ENCODE results near the gene CTSZ.
A peak's percentile ranks its signal among the peaks of the same experiment; 100 is the strongest.

The CTSZ gene

DNA sequence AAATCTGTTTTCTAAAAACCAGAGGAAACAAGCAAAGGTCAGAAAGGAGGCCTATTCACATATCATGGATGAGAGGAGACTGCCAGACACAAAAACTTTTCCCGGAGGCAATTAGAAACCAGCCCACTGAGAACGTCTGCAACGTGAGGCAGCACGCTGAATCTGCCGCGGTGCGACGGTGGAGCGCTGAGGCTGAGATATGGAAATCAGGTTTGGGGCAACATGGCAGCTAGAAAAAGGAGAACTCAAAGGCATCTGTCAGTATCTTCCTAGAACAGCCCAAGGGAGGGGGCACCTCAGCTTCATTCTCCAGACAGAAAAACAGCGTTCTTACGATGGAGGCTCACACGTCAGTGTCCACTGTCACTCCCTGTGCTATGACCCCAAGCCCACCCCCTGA lies 30.3 kb upstream of the CTSZ start:
- Histone ChIP-seq H3K4ac (ENCODE audit: low read depth, low read length) (no peak overlapping the region), H3K9ac (ENCODE audit: low read length) (no peak overlapping the region), H2BK120ac (ENCODE audit: low read depth, low read length) (no peak overlapping the region), H3K56ac (ENCODE audit: low read length) (no peak overlapping the region), H3K4me2 (ENCODE audit: low read length) (no peak overlapping the region), H3K27ac (ENCODE audit: low read depth, low read length) (no peak overlapping the region), H3K4me3 (ENCODE audit: low read length) (no peak overlapping the region), H3K27me3 (ENCODE audit: insufficient read depth, low read length, poor library complexity) (no peaks in the 10 kb centered on the region), H3K79me1 (ENCODE audit: low read length) (peaks cover 6% of the 10 kb centered on the region), H2AK5ac (ENCODE audit: low read length) (no peak overlapping the region), H3K23ac (ENCODE audit: low read length) (no peak overlapping the region), H3K79me2 (ENCODE audit: control insufficient read depth, insufficient read depth, low read length) (peaks cover 23% of the 10 kb centered on the region), H4K5ac (ENCODE audit: low read length) (no peak overlapping the region), H2BK15ac (replicated peaks; ENCODE audit: low read depth) (no peak overlapping the region), H2BK5ac (ENCODE audit: low read length) (no peak overlapping the region), H3K18ac (ENCODE audit: low read length) (no peak overlapping the region), H4K8ac (ENCODE audit: low read depth, low read length) (no peak overlapping the region), H3K4me1 (ENCODE audit: control insufficient read depth, low read depth, low read length) (no peaks in the 10 kb centered on the region), H3K36me3 (ENCODE audit: control insufficient read depth, insufficient read depth, low read length) (peaks cover 4% of the 10 kb centered on the region)
- no peak for DNase-seq
- WGBS (ENCODE audit: extremely low coverage, insufficient coverage, low lambda C conversion rate), result no CpG with 5 or more reads among the region's 12 CpGs

GRCh38 chr20:59035381-59035780 lies 28.3 kb upstream of the CTSZ start:
- Histone ChIP-seq H3K9ac (ENCODE audit: low read length) (no peak overlapping the region), H3K56ac (ENCODE audit: low read length) (no peak overlapping the region), H3K18ac (ENCODE audit: low read length) (no peak overlapping the region), H3K23ac (ENCODE audit: low read length) (no peak overlapping the region), H3K4me1 (ENCODE audit: control insufficient read depth, low read depth, low read length) (peaks cover 3% of the 10 kb centered on the region), H4K8ac (ENCODE audit: low read depth, low read length) (no peak overlapping the region), H4K5ac (ENCODE audit: low read length) (no peak overlapping the region), H2BK5ac (ENCODE audit: low read length) (no peak overlapping the region), H3K4me2 (ENCODE audit: low read length) (no peak overlapping the region), H3K79me1 (ENCODE audit: low read length) (peaks cover 11% of the 10 kb centered on the region), H2BK120ac (ENCODE audit: low read depth, low read length) (no peak overlapping the region), H3K4me3 (ENCODE audit: low read length) (no peak overlapping the region), H2AK5ac (ENCODE audit: low read length) (no peak overlapping the region), H3K4ac (ENCODE audit: low read depth, low read length) (no peak overlapping the region), H3K27ac (ENCODE audit: low read depth, low read length) (no peak overlapping the region), H2BK15ac (replicated peaks; ENCODE audit: low read depth) (no peak overlapping the region), H3K79me2 (ENCODE audit: control insufficient read depth, insufficient read depth, low read length) (peaks cover 21% of the 10 kb centered on the region), H3K27me3 (ENCODE audit: insufficient read depth, low read length, poor library complexity) (no peaks in the 10 kb centered on the region), H3K36me3 (ENCODE audit: control insufficient read depth, insufficient read depth, low read length) (peaks cover 4% of the 10 kb centered on the region)
- DNase-seq, result no peak
- WGBS (ENCODE audit: extremely low coverage, insufficient coverage, low lambda C conversion rate), result no CpG with 5 or more reads among the region's 3 CpGs

DNA sequence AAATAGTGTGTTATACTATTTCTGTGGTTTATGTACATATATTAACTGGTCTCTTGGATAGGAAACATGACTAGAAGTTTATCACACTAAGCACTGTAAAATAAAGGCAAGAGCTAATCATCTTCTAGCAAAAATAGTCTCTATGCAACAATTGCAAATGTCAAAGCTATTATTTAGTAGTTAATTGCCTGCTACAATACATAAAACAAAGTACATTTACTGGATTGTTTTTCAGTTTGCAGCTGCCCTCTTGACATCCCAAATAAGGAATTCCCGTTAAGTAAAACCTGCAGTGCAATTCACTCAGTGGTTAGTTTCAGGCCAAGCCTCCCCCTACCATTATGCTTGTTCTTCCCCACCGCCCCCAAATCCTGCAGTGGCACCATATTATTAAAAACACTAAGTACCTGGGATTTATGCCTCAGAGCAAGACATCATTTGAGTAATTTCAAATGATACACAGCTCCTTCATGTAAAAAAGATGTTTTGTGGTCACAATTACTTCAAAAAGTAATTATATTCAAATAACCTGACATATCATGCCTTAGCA lies 26.6 kb upstream of the CTSZ start:
- H3K27ac ChIP-seq (ENCODE audit: low read depth, low read length), result no peak overlapping the region
- no peak overlapping the region for H3K4me2 ChIP-seq (ENCODE audit: low read length)
- H4K8ac ChIP-seq (ENCODE audit: low read depth, low read length), result no peak overlapping the region
- no peak overlapping the region for H3K4me3 ChIP-seq (ENCODE audit: low read length)
- peaks cover 10% of the 10 kb centered on the region for H3K79me1 ChIP-seq (ENCODE audit: low read length)
- DNase-seq, result no peak
- no peak overlapping the region for H3K9ac ChIP-seq (ENCODE audit: low read length)
- H2AK5ac ChIP-seq (ENCODE audit: low read length), result no peak overlapping the region
- no peak overlapping the region for H2BK120ac ChIP-seq (ENCODE audit: low read depth, low read length)
- H3K18ac ChIP-seq (ENCODE audit: low read length), result no peak overlapping the region
- H3K79me2 ChIP-seq (ENCODE audit: control insufficient read depth, insufficient read depth, low read length), result peaks cover 13% of the 10 kb centered on the region
- no peak overlapping the region for H3K56ac ChIP-seq (ENCODE audit: low read length)
- H3K36me3 ChIP-seq (ENCODE audit: control insufficient read depth, insufficient read depth, low read length), result peaks cover 6% of the 10 kb centered on the region
- H3K23ac ChIP-seq (ENCODE audit: low read length), result no peak overlapping the region
- H3K27me3 ChIP-seq (ENCODE audit: insufficient read depth, low read length, poor library complexity), result no peaks in the 10 kb centered on the region
- no peak overlapping the region for H3K4ac ChIP-seq (ENCODE audit: low read depth, low read length)
- no peak overlapping the region for H2BK15ac ChIP-seq (replicated peaks; ENCODE audit: low read depth)
- no CpG with 5 or more reads among the region's 2 CpGs for WGBS (ENCODE audit: extremely low coverage, insufficient coverage, low lambda C conversion rate)
- H3K4me1 ChIP-seq (ENCODE audit: control insufficient read depth, low read depth, low read length), result peaks cover 3% of the 10 kb centered on the region
- no peak overlapping the region for H2BK5ac ChIP-seq (ENCODE audit: low read length)
- H4K5ac ChIP-seq (ENCODE audit: low read length), result no peak overlapping the region

GRCh38 chr20:59033093-59033492 lies 26.0 kb upstream of the CTSZ start:
- no CpG with 5 or more reads among the region's 1 CpG for WGBS (ENCODE audit: extremely low coverage, insufficient coverage, low lambda C conversion rate)
- H3K36me3 ChIP-seq (ENCODE audit: control insufficient read depth, insufficient read depth, low read length), result peaks cover 6% of the 10 kb centered on the region
- peaks cover 13% of the 10 kb centered on the region for H3K79me2 ChIP-seq (ENCODE audit: control insufficient read depth, insufficient read depth, low read length)
- no peaks in the 10 kb centered on the region for H3K27me3 ChIP-seq (ENCODE audit: insufficient read depth, low read length, poor library complexity)
- no peak overlapping the region for H4K5ac ChIP-seq (ENCODE audit: low read length)
- H3K27ac ChIP-seq (ENCODE audit: low read depth, low read length), result no peak overlapping the region
- H2BK15ac ChIP-seq (replicated peaks; ENCODE audit: low read depth), result no peak overlapping the region
- no peak overlapping the region for H3K4me3 ChIP-seq (ENCODE audit: low read length)
- DNase-seq, result no peak
- H3K23ac ChIP-seq (ENCODE audit: low read length), result no peak overlapping the region
- H4K8ac ChIP-seq (ENCODE audit: low read depth, low read length), result no peak overlapping the region
- no peak overlapping the region for H3K9ac ChIP-seq (ENCODE audit: low read length)
- no peak overlapping the region for H2AK5ac ChIP-seq (ENCODE audit: low read length)
- no peak overlapping the region for H3K4ac ChIP-seq (ENCODE audit: low read depth, low read length)
- no peak overlapping the region for H2BK5ac ChIP-seq (ENCODE audit: low read length)
- peaks cover 10% of the 10 kb centered on the region for H3K79me1 ChIP-seq (ENCODE audit: low read length)
- H3K56ac ChIP-seq (ENCODE audit: low read length), result no peak overlapping the region
- H2BK120ac ChIP-seq (ENCODE audit: low read depth, low read length), result no peak overlapping the region
- peaks cover 3% of the 10 kb centered on the region for H3K4me1 ChIP-seq (ENCODE audit: control insufficient read depth, low read depth, low read length)
- no peak overlapping the region for H3K18ac ChIP-seq (ENCODE audit: low read length)
- no peak overlapping the region for H3K4me2 ChIP-seq (ENCODE audit: low read length)

- no peak overlapping the region for H2BK120ac ChIP-seq (ENCODE audit: low read depth, low read length)
- peaks cover 6% of the 10 kb centered on the region for H3K36me3 ChIP-seq (ENCODE audit: control insufficient read depth, insufficient read depth, low read length)
- H3K79me2 ChIP-seq (ENCODE audit: control insufficient read depth, insufficient read depth, low read length), result peaks cover 11% of the 10 kb centered on the region
- H3K4me3 ChIP-seq (ENCODE audit: low read length), result peak overlapping the region; percentile 21
- H2BK15ac ChIP-seq (replicated peaks; ENCODE audit: low read depth), result no peak overlapping the region
- no peak overlapping the region for H4K5ac ChIP-seq (ENCODE audit: low read length)
- H2AK5ac ChIP-seq (ENCODE audit: low read length), result no peak overlapping the region
- H4K8ac ChIP-seq (ENCODE audit: low read depth, low read length), result peak overlapping the region; percentile 82
- DNase-seq, result peak; percentile 83
- peak overlapping the region; percentile 71 for H3K18ac ChIP-seq (ENCODE audit: low read length)
- WGBS (ENCODE audit: extremely low coverage, insufficient coverage, low lambda C conversion rate), result no CpG with 5 or more reads among the region's 13 CpGs
- no peak overlapping the region for H3K27ac ChIP-seq (ENCODE audit: low read depth, low read length)
- H3K27me3 ChIP-seq (ENCODE audit: insufficient read depth, low read length, poor library complexity), result no peaks in the 10 kb centered on the region
- H3K23ac ChIP-seq (ENCODE audit: low read length), result no peak overlapping the region
- peak overlapping the region; percentile 34 for H3K4me2 ChIP-seq (ENCODE audit: low read length)
- no peak overlapping the region for H2BK5ac ChIP-seq (ENCODE audit: low read length)
- H3K9ac ChIP-seq (ENCODE audit: low read length), result peak overlapping the region; percentile 63
- no peak overlapping the region for H3K4ac ChIP-seq (ENCODE audit: low read depth, low read length)
- peaks cover 10% of the 10 kb centered on the region for H3K79me1 ChIP-seq (ENCODE audit: low read length)
- H3K56ac ChIP-seq (ENCODE audit: low read length), result peak overlapping the region; percentile 34
- H3K4me1 ChIP-seq (ENCODE audit: control insufficient read depth, low read depth, low read length), result peaks cover 3% of the 10 kb centered on the region
Measured at GRCh38 chr20:59032713-59033059, 25.6 kb upstream of the CTSZ start.
